Activated CD8-positive, alpha-beta T cell treated with anti-CD3 and anti-CD28 coated beads, Interleukin-2, amount 10 ng/mL, durations not matched to agents 7 days and 5 days (primary cell): ENCODE results near the gene IL20RB. TPM values are rescaled to one million over a fixed set of nuclear protein-coding genes. Genes with fewer than 3 reads are reported as not detected.
A peak's percentile ranks its signal among the peaks of the same experiment; 100 is the strongest.

Experiments
- ATAC-seq: fragments of 150-1000 bp; cut with Tn5 transposase; one replicate; pipeline ENCODE4 v1.10.0; 2021; ENCODE audit warnings: moderate library complexity
- CTCF ChIA-PET: fragments of 350-600 bp; sonication (Branson Sonifier 250); formaldehyde crosslinking; loops from one replicate; lab custom pipeline; 2021; ENCODE audit warnings: antibody characterized with exemption; lab: Charles Lee
- POLR2A ChIA-PET: fragments of 350-600 bp; sonication (Branson Sonifier 250); formaldehyde crosslinking; loops from one replicate; lab custom pipeline; 2021; ENCODE audit warnings: antibody characterized with exemption; lab: Charles Lee
- DNase-seq: peaks from one replicate; pipeline ENCODE4 v3.0.0-alpha.2; 2020
- H3K27ac Mint-ChIP-seq: one replicate; pipeline ENCODE4 v1.8.0; 2021; ENCODE audit warnings: mild to moderate bottlenecking, mixed read lengths
- H3K27me3 Mint-ChIP-seq: one replicate; pipeline ENCODE4 v1.8.0; 2021; ENCODE audit warnings: low read depth, mixed read lengths
- H3K36me3 Mint-ChIP-seq: one replicate; pipeline ENCODE4 v1.8.0; 2021; ENCODE audit warnings: low read depth, mixed read lengths
- H3K4me1 Mint-ChIP-seq: one replicate; pipeline ENCODE4 v1.8.0; 2021; ENCODE audit warnings: low read depth, mixed read lengths
- H3K4me3 Mint-ChIP-seq: one replicate; pipeline ENCODE4 v1.8.0; 2021; ENCODE audit warnings: mild to moderate bottlenecking, mixed read lengths
- H3K9me3 Mint-ChIP-seq: one replicate; pipeline ENCODE4 v1.8.0; 2022; ENCODE audit warnings: mixed read lengths; ENCODE audit not compliant: insufficient read depth
- total RNA-seq, 2 experiments: library from RNA; stranded (reverse); gene quantifications; one replicate each; pipeline ENCODE4 v1.2.3, GENCODE V29; 2021

The IL20RB gene, protein sequence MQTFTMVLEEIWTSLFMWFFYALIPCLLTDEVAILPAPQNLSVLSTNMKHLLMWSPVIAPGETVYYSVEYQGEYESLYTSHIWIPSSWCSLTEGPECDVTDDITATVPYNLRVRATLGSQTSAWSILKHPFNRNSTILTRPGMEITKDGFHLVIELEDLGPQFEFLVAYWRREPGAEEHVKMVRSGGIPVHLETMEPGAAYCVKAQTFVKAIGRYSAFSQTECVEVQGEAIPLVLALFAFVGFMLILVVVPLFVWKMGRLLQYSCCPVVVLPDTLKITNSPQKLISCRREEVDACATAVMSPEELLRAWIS
- 1 to 10 TPM; 1.6 to 2.1 TPM for total RNA-seq

DNA sequence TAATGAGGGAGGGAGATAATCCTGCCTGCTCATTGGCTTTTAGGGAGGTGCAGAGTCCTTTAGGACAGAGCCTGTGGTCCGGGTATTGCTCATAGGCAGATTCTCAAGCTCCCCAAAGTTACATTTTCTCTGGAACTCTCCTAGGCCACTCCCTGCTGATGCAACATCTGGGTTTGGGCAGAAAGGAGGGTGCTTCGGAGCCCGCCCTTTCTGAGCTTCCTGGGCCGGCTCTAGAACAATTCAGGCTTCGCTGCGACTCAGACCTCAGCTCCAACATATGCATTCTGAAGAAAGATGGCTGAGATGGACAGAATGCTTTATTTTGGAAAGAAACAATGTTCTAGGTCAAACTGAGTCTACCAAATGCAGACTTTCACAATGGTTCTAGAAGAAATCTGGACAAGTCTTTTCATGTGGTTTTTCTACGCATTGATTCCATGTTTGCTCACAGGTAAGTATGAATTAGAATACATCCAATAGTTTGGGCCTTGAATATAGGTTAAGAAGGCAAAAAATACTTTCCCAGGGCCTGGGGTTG, at the start of gene IL20RB:
Gene IL20RB, plus strand, starts transcription at position 233 of the 538 bp plus-strand sequence. Its CDS starts 131 bp downstream, at position 364.
- Mint-ChIP-seq H3K36me3 (peaks cover 4% of the 10 kb centered on the region), H3K27me3 (no peaks in the 10 kb centered on the region), H3K4me1 (peaks cover 4% of the 10 kb centered on the region), H3K27ac (no peak within 1 kb of the TSS), H3K4me3 (no peak within 1 kb of the TSS), H3K9me3 (no peaks in the 10 kb centered on the region)
- ChIA-PET CTCF (interaction anchor here (0.6 to 1.5 kb wide), 2 partner anchors 100 to 268 kb away, joined by 3 read pairs; no protein-coding TSS in a partner anchor), POLR2A (no interaction called here)
- ATAC-seq: no peak
- no peak for DNase-seq

DNA sequence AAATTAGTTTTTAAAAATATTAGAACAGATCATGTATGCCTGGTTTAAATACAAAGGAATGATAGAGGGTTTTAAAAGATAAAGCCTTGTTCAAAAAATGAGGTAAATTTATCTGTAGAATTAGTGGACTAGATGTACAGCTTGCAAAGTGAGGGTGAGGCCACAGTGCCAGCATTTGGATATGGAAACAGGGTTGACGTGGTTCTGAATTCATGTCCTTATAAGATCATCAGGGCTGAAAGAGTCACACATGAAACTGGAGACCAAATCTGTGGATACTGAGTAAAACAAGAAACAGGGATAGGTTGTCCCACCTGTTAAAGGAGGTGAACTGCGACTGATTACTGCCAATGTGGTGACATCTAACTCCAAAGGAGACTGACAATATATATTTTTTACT, 49.5 kb upstream of the IL20RB start:
- peaks cover 56% of the 10 kb centered on the region for H3K36me3 Mint-ChIP-seq
- peaks cover 43% of the 10 kb centered on the region for H3K4me1 Mint-ChIP-seq
- ATAC-seq (no peak), DNase-seq (no peak)
- ChIA-PET CTCF (interaction anchor here (3.5 kb wide), 1 partner anchor 46 kb away, joined by 14 read pairs; the partner anchor contains the start of gene NCK1), POLR2A (no interaction called here)
- H3K9me3 Mint-ChIP-seq: peaks cover 20% of the 10 kb centered on the region
- H3K27me3 Mint-ChIP-seq: no peaks in the 10 kb centered on the region
- no peak overlapping the region for H3K4me3 Mint-ChIP-seq
- no peak overlapping the region for H3K27ac Mint-ChIP-seq

DNA sequence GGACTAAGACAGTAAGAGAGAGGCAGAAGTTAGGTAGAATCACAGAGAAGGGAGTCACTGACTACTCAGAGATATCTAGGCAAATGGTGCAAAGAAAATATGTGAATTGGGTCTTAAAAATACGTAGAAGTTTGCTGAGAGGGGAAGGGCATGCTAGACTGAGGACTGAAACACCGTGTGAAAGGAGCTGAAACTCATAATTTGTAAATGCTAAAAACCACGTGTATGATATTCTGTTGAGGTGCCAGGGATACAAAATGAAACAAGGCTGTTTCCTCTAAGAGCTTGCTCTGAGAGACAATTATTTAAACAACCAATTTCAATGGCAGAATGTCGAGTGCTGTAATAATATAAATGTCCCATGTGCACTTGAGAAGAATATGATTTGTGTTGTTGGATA, 48.6 kb upstream of the IL20RB start:
- no peak for ATAC-seq
- no peak overlapping the region for H3K27ac Mint-ChIP-seq
- POLR2A ChIA-PET: interaction anchor here (0.6 kb wide), 1 partner anchor 14 kb away, joined by 3 read pairs; no protein-coding TSS in a partner anchor
- H3K4me3 Mint-ChIP-seq: peak overlapping the region; percentile 9
- H3K36me3 Mint-ChIP-seq: peaks cover 59% of the 10 kb centered on the region
- CTCF ChIA-PET: interaction anchor here (1.6 to 3.5 kb wide), 2 partner anchors 16 to 47 kb away, joined by 6 to 14 read pairs; partner anchors contain the start of gene NCK1
- no peak for DNase-seq
- H3K9me3 Mint-ChIP-seq: peaks cover 15% of the 10 kb centered on the region
- H3K27me3 Mint-ChIP-seq: no peaks in the 10 kb centered on the region
- H3K4me1 Mint-ChIP-seq: peaks cover 43% of the 10 kb centered on the region

DNA sequence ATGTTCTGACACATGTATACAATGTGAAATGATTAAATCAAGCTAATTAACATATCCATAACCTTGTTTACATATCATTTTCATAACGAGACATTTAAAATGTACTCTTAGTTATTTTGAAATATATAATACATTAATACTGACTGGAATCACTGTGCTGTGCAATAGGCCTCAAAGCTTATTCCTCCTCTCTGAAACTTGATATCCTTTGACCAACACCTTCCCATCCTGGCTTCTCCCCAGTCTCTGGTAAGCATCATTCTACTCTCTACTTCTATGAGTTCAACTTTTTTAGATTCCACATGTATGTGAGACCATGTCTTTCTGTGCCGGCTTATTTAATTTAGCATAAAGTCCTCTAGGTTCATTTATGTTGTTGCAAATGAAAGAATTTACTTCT, 47.1 kb upstream of the IL20RB start:
- Mint-ChIP-seq H3K4me1 (peaks cover 45% of the 10 kb centered on the region), H3K27me3 (no peaks in the 10 kb centered on the region), H3K27ac (no peak overlapping the region), H3K36me3 (peaks cover 51% of the 10 kb centered on the region), H3K4me3 (no peak overlapping the region), H3K9me3 (peaks cover 8% of the 10 kb centered on the region)
- POLR2A ChIA-PET: no interaction called here
- CTCF ChIA-PET: interaction anchor here (1.4 to 3.5 kb wide), 3 partner anchors 12 to 48 kb away, joined by 5 to 14 read pairs (median 6); partner anchors contain the start of gene NCK1
- no peak for ATAC-seq
- DNase-seq: no peak

DNA sequence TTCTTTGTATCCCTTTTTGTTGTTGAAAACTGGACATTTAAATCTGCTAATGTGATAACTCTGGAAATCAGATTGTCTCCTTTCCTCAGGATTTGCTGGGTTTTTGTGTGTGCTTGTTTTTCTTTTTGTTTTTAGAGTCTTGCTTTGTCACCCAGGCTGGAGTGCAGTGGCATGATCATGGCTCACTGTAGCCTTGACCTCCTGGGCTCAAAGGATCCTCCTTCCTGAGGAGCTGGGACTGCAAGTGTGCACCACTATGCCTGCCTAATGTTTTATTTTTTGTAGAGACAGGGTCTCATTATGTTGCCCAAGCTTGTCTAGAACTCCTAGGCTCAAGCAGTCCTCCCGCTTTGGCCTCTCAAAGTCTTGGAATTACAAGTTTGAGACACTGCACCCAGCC, 44.6 kb upstream of the IL20RB start:
- peaks cover 38% of the 10 kb centered on the region for H3K4me1 Mint-ChIP-seq
- POLR2A ChIA-PET: no interaction called here
- CTCF ChIA-PET: interaction anchor here (0.7 kb wide), 1 partner anchor 1557 kb away, joined by 3 read pairs; no protein-coding TSS in a partner anchor

DNA sequence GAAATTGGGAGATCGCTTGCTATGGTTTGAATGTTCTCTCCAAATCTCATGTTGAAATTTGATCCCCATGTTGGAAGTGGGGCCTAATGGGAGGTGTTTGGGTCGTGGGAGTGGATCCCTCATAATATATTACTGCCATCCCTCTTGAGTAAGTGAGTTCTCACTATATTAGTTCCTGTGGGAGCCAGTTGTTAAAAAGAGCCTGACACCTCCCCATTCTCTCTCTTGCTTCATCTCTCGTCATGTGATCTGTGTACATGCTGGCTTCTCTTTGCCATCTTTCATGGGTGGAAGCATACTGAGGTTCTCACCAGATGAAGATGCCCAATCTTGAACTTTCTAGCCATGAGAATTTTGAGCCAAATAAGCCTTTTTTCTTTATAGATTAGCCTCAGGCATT, 43.0 kb upstream of the IL20RB start:
- ChIA-PET POLR2A (no interaction called here), CTCF (no interaction called here)
- Mint-ChIP-seq H3K36me3 (peaks cover 33% of the 10 kb centered on the region), H3K4me1 (peaks cover 39% of the 10 kb centered on the region), H3K27ac (no peak overlapping the region), H3K9me3 (peaks cover 8% of the 10 kb centered on the region), H3K27me3 (no peaks in the 10 kb centered on the region), H3K4me3 (no peak overlapping the region)
- DNase-seq: no peak
- no peak for ATAC-seq

More for the DNA sequence above, 44.6 kb upstream of the IL20RB start:
- H3K36me3 Mint-ChIP-seq: peaks cover 38% of the 10 kb centered on the region
- H3K27me3 Mint-ChIP-seq: no peaks in the 10 kb centered on the region
- H3K9me3 Mint-ChIP-seq: peaks cover 8% of the 10 kb centered on the region
- no peak overlapping the region for H3K4me3 Mint-ChIP-seq
- DNase-seq (no peak), ATAC-seq (no peak)
- H3K27ac Mint-ChIP-seq: no peak overlapping the region

DNA sequence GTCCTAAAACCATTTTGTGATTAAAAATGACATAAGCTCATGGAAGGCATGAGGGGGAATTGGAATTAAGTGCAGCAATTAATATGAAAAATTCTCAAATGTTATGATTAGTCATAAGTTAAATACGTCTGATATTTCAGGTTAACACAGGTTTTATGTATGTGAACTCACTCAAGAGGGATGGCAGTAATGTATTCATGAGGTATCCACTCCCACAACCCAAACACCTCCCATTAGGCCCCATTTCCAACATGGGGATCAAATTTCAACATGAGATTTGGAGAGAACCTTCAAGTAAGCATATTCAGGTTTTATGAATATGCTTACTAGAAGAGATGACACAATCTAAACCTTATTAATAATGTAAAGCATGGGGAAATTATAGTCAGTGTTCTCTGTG, 41.6 kb upstream of the IL20RB start:
- ATAC-seq (no peak), DNase-seq (no peak)
- POLR2A ChIA-PET: interaction anchor here (0.8 kb wide), 1 partner anchor 54 kb away, joined by 3 read pairs; the partner anchor contains the start of gene NCK1
- peaks cover 8% of the 10 kb centered on the region for H3K9me3 Mint-ChIP-seq
- no peak overlapping the region for H3K27ac Mint-ChIP-seq
- no peak overlapping the region for H3K4me3 Mint-ChIP-seq
- no peaks in the 10 kb centered on the region for H3K27me3 Mint-ChIP-seq
- CTCF ChIA-PET: no interaction called here
- H3K36me3 Mint-ChIP-seq: peaks cover 31% of the 10 kb centered on the region
- H3K4me1 Mint-ChIP-seq: peaks cover 44% of the 10 kb centered on the region

DNA sequence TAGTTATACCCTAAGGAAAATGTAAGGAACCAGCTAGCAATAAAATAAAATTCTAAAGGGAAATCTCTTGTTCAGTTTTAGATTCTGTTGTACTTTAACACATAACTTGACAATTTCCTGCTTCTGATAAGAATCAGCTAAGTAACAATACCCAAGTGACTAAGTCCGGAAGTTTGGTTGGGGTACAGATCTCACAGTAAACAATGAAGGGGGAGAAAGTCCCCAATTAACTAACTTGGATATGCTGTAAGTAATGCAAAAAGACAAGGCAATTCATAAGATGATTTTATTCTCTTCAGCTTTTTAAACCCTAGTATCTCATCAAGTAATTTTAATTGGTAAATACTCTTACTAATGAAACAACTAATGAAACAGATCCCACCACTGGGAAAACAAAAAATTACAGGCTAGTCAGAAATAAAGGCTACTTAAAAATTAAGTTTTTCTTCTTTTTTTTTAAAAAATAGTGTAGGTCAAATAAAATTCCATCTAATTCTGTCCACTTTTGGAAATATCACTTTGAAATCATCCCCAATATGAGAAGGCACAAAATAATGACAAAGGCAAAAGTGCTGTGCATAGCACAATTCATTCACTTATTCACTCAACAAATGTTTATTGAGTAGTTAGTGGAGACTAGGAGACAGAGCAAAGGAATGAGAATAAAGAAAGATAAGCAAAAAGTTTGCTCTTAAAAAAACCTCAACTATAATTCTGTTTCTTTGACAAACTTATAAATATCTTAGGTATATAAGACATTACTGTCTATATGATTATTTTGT, 37.8 kb upstream of the IL20RB start:
- Mint-ChIP-seq H3K27me3 (no peaks in the 10 kb centered on the region), H3K36me3 (peaks cover 15% of the 10 kb centered on the region), H3K4me3 (peak overlapping the region; percentile 47), H3K9me3 (no peaks in the 10 kb centered on the region), H3K4me1 (peaks cover 47% of the 10 kb centered on the region), H3K27ac (peak overlapping the region; percentile 62)
- DNase-seq: peak; percentile 35
- ATAC-seq: peak; percentile 86
- ChIA-PET CTCF (interaction anchor here (1.2 to 1.3 kb wide), 5 partner anchors 11 to 614 kb away, joined by 3 to 8 read pairs (median 4); partner anchors contain the start of genes NCK1 and STAG1), POLR2A (interaction anchor here (0.7 to 1.3 kb wide), 4 partner anchors 57 to 168 kb away, joined by 3 to 9 read pairs (median 4); partner anchors contain the start of genes NCK1 and STAG1)

DNA sequence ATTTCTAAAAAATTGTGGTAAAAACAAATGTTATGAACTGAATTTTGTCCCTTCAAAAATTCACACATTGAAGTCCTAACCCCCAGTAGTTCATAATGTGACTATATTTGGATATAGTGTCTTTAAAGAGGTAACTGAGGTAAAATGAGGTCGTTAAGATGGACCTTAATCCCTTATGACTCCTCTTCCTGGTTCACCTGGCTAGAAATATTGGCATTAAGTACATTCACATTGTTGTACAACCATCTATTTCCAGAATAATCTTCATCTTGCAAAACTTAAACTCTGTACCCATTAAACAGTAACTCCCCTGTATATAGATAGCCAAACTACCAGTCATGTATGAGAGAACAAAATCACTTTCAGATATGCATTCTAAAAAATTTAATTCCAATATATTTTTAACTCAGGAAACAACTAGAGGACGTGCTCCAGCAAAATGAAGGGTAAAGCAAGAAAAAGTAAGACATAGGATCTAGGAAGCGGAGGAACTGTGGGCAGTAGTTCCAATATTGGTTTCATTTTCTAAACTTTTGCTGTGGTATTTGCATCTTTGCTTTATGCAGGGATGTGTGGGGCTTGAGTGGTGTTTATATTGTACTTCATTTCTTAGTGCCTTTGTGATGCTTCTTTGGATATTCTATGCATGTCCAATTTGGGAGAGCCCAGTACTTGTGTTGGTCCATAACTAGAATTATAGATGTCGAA, 36.7 kb upstream of the IL20RB start:
- POLR2A ChIA-PET: no interaction called here
- no peaks in the 10 kb centered on the region for H3K9me3 Mint-ChIP-seq
- H3K4me1 Mint-ChIP-seq: peaks cover 47% of the 10 kb centered on the region
- CTCF ChIA-PET: no interaction called here
- no peaks in the 10 kb centered on the region for H3K27me3 Mint-ChIP-seq
- ATAC-seq (peak; percentile 67), DNase-seq (no peak)
- H3K36me3 Mint-ChIP-seq: peaks cover 15% of the 10 kb centered on the region
- H3K4me3 Mint-ChIP-seq: peak overlapping the region; percentile 62
- peak overlapping the region; percentile 76 for H3K27ac Mint-ChIP-seq

DNA sequence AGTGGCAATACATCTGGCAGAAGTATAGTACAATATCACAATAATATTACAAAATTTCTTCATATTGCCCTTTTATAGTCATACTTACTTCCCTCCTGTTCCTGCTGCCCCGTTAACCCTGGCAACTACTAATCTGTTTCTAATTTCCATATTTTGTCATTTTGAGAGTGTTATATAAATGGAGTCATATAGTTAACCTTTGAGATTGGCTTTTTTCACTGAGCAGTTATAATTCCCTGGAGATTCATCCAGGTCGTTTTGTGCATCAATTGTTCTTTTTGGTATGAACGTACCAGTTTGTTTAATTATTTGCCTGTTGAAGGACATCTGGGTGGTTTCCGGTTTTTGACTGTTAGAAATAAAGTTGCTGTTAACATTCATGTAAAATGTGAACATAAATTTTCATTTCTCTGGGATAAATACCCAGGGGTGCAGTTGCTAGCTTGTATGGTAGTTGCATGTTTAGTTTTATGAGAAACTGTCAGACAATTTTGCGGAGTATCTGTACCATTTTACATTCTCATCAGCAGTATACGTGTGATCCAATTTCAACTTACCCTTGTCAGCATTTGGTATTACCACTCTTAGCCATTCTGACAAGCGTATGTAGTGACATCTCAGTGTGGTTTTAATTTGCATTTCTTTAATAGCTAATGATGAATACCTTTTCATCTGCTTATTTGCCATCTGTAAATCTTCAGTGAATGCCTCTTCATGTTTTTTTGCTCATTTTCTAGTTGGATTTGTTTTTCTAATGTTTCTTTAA, 32.2 kb upstream of the IL20RB start:
- peaks cover 4% of the 10 kb centered on the region for H3K9me3 Mint-ChIP-seq

More for the DNA sequence above, 32.2 kb upstream of the IL20RB start:
- peaks cover 23% of the 10 kb centered on the region for H3K4me1 Mint-ChIP-seq
- no peak overlapping the region for H3K27ac Mint-ChIP-seq
- ATAC-seq (no peak), DNase-seq (no peak)
- H3K36me3 Mint-ChIP-seq: peaks cover 37% of the 10 kb centered on the region
- H3K4me3 Mint-ChIP-seq: no peak overlapping the region
- ChIA-PET POLR2A (no interaction called here), CTCF (interaction anchor here (1.7 kb wide), 1 partner anchor 16 kb away, joined by 6 read pairs; no protein-coding TSS in a partner anchor)
- no peaks in the 10 kb centered on the region for H3K27me3 Mint-ChIP-seq
